Endodermal cell (in vitro differentiated cells): ENCODE results near the gene IGF2BP3. TPM values are rescaled to one million over a fixed set of nuclear protein-coding genes. Genes with fewer than 3 reads are reported as not detected.

Source experiments
- DNase-seq: peaks from one replicate; pipeline ENCODE4 v3.0.0-alpha.2; 2017
- H3K27ac ChIP-seq: 2 replicates; pipeline ENCODE4 v1.5.1; 2013; ENCODE audit warnings: mild to moderate bottlenecking, low read depth, low read length, moderate library complexity
- H3K27me3 ChIP-seq: 2 replicates; pipeline ENCODE4 v1.6.1; 2013; ENCODE audit warnings: mild to moderate bottlenecking, low read length, moderate library complexity; ENCODE audit not compliant: insufficient read depth, control insufficient read depth, poor library complexity, severe bottlenecking
- H3K36me3 ChIP-seq: 2 replicates; pipeline ENCODE4 v1.7.0; 2013; ENCODE audit warnings: mild to moderate bottlenecking, low read length, moderate library complexity; ENCODE audit not compliant: control insufficient read depth, insufficient read depth
- H3K4me1 ChIP-seq: one replicate; pipeline ENCODE4 v1.7.0; 2013; ENCODE audit warnings: low read length; ENCODE audit not compliant: control insufficient read depth, insufficient read depth
- H3K4me3 ChIP-seq: 2 replicates; pipeline ENCODE4 v1.5.1; 2013; ENCODE audit warnings: mild to moderate bottlenecking, low read length, moderate library complexity
- H3K9ac ChIP-seq: 2 replicates; pipeline ENCODE4 v1.6.1; 2013; ENCODE audit warnings: mild to moderate bottlenecking, low read length, moderate library complexity; ENCODE audit not compliant: poor library complexity, severe bottlenecking; ENCODE audit errors: extremely low read depth
- H3K9me3 ChIP-seq: 2 replicates; pipeline ENCODE4 v1.6.1; 2013; ENCODE audit warnings: mild to moderate bottlenecking, low read length, moderate library complexity; ENCODE audit not compliant: control insufficient read depth
- H3K27ac Mint-ChIP-seq: 2 replicates; pipeline ENCODE4 v1.8.0; 2020; ENCODE audit warnings: mixed read lengths
- H3K27me3 Mint-ChIP-seq: 2 replicates; pipeline ENCODE4 v1.8.0; 2021; ENCODE audit warnings: mild to moderate bottlenecking, mixed read lengths; ENCODE audit not compliant: insufficient read depth
- H3K36me3 Mint-ChIP-seq: 2 replicates; pipeline ENCODE4 v1.8.0; 2020; ENCODE audit warnings: low read depth, mixed read lengths
- H3K4me1 Mint-ChIP-seq: 2 replicates; pipeline ENCODE4 v1.8.0; 2020; ENCODE audit warnings: mixed read lengths
- H3K4me3 Mint-ChIP-seq: 2 replicates; pipeline ENCODE4 v1.8.0; 2020; ENCODE audit warnings: mild to moderate bottlenecking, moderate library complexity, mixed read lengths
- H3K9me3 Mint-ChIP-seq: 2 replicates; pipeline ENCODE4 v1.8.0; 2020; ENCODE audit warnings: mild to moderate bottlenecking, mixed read lengths
- WGBS, 2 experiments: methylation state at CpG; one replicate each; pipeline versions ENCODE4 v1.1.5 to v1.1.7; 2013; ENCODE audit warnings: missing lambda C conversion rate in 2 of 2, mixed read lengths in 1 of 2; ENCODE audit not compliant: insufficient coverage in 1 of 2, insufficient read length in 1 of 2; 5-methylcytosine and 5-hydroxymethylcytosine counted together
- total RNA-seq, 2 donors: library from RNA; stranded (reverse); fragmentation: NEBNext Ultra II Directional in 1 of 2; extraction: Animal tissue kit (Norgen Biotek cat#: 25700) in 1 of 2; gene quantifications; 2 replicates in 1 of 2; 3 replicates in 1 of 2; pipeline ENCODE4 v1.2.1, GENCODE V29; 2021
- TF ChIP-seq, protein P1 (sequence below): fragments of 200-600 bp; sonication (generic); conservative IDR thresholded peaks from 2 replicates; pipeline ENCODE4 v1.5.0; 2021; ENCODE audit warnings: antibody characterized with exemption, mild to moderate bottlenecking

IGF2BP3 gene
- total RNA-seq, 2 donors from 2014 or later: 114 to 123 TPM

DNA sequence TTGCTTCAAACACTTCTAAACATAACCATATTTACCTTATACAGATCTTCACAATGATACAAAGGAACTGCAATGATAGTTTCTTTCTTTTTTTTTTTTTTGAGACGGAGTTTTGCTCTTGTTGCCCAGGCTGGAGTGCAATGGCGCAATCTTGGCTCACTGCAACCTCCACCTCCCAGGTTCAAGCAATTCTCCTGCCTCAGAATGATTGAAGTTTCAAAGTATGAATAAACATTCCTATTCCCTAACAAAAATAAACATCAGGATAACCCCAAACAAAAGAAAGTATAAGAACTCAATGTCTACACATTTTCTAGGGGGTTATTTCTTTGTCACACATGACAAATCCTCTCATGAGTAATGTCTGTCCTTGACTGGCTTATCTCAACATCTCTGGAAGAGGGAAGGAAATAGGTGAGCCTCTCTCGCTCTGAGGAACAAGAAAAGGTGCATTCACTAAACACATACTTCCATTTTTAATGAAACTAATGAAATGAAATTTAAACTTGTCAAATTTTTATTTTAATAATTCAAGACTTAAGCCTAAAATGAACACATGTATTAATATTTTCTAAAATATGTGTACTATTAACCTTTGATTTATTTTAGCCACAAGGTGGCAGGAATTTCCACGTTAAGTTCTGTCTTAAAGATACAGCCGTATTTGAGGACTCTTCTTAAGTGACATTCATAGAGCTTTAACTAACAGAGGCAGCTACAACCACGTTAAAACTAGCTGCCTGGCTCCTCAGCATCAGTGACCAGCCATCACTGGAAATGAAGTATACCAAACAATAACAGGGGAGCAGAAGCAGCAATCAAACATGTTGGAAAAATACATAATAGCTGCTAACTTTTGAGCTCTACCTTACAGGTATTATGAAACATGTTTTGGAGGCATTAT is 112.8 kb downstream of the IGF2BP3 start:
- Mint-ChIP-seq H3K36me3 (peaks cover 21% of the 10 kb centered on the region), H3K27me3 (no peaks in the 10 kb centered on the region), H3K4me1 (no peaks in the 10 kb centered on the region), H3K9me3 (no peaks in the 10 kb centered on the region), H3K27ac (no peak overlapping the region), H3K4me3 (no peak overlapping the region)
- Histone ChIP-seq H3K36me3 (peaks cover 36% of the 10 kb centered on the region), H3K27me3 (no peaks in the 10 kb centered on the region), H3K9ac (no peak overlapping the region), H3K27ac (no peak overlapping the region), H3K9me3 (no peaks in the 10 kb centered on the region), H3K4me1 (no peaks in the 10 kb centered on the region), H3K4me3 (no peak overlapping the region)
- DNase-seq: no peak
- TF ChIP-seq, protein P1, sequence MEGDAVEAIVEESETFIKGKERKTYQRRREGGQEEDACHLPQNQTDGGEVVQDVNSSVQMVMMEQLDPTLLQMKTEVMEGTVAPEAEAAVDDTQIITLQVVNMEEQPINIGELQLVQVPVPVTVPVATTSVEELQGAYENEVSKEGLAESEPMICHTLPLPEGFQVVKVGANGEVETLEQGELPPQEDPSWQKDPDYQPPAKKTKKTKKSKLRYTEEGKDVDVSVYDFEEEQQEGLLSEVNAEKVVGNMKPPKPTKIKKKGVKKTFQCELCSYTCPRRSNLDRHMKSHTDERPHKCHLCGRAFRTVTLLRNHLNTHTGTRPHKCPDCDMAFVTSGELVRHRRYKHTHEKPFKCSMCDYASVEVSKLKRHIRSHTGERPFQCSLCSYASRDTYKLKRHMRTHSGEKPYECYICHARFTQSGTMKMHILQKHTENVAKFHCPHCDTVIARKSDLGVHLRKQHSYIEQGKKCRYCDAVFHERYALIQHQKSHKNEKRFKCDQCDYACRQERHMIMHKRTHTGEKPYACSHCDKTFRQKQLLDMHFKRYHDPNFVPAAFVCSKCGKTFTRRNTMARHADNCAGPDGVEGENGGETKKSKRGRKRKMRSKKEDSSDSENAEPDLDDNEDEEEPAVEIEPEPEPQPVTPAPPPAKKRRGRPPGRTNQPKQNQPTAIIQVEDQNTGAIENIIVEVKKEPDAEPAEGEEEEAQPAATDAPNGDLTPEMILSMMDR: peak; percentile 70
- 53 to 73% methylated on average over 3 to 4 of the region's 6 CpGs for WGBS, 2 experiments

- H3K9me3 Mint-ChIP-seq: no peaks in the 10 kb centered on the region
- H3K9ac ChIP-seq: no peak overlapping the region
- no peak overlapping the region for H3K27ac Mint-ChIP-seq
- DNase-seq: no peak
- TF ChIP-seq, protein P1: no peak
- H3K4me1 Mint-ChIP-seq: peaks cover 3% of the 10 kb centered on the region
- H3K27me3 ChIP-seq: no peaks in the 10 kb centered on the region
- peaks cover 21% of the 10 kb centered on the region for H3K36me3 Mint-ChIP-seq
- no peak overlapping the region for H3K4me3 ChIP-seq
- no peak overlapping the region for H3K4me3 Mint-ChIP-seq
- peaks cover 31% of the 10 kb centered on the region for H3K36me3 ChIP-seq
- no peak overlapping the region for H3K27ac ChIP-seq
- H3K4me1 ChIP-seq: no peaks in the 10 kb centered on the region
- 96 to 97% methylated on average over 3 of the region's 3 CpGs for WGBS, 2 experiments
- no peaks in the 10 kb centered on the region for H3K27me3 Mint-ChIP-seq
- H3K9me3 ChIP-seq: no peaks in the 10 kb centered on the region
Observed at GRCh38 chr7:23356726-23357125, 113.6 kb downstream of the IGF2BP3 start.

GRCh38 chr7:23356168-23356567 is 114.1 kb downstream of the IGF2BP3 start:
- WGBS, 2 experiments: 97 to 100% methylated on average over 2 to 3 of the region's 3 CpGs
- TF ChIP-seq, protein P1: no peak
- Mint-ChIP-seq H3K9me3 (no peaks in the 10 kb centered on the region), H3K4me1 (peaks cover 9% of the 10 kb centered on the region), H3K36me3 (peaks cover 21% of the 10 kb centered on the region), H3K4me3 (no peak overlapping the region), H3K27me3 (no peaks in the 10 kb centered on the region), H3K27ac (no peak overlapping the region)
- Histone ChIP-seq H3K4me3 (no peak overlapping the region), H3K4me1 (no peaks in the 10 kb centered on the region), H3K9ac (no peak overlapping the region), H3K27me3 (no peaks in the 10 kb centered on the region), H3K36me3 (peaks cover 27% of the 10 kb centered on the region), H3K27ac (no peak overlapping the region), H3K9me3 (no peaks in the 10 kb centered on the region)
- no peak for DNase-seq
